Endometrium (tissue), 2 donors: Measurements from ENCODE around the gene STK17B.
"Not testable (repeated sequence)": the region's sequence is repeated elsewhere in the genome, so short reads cannot be mapped to it uniquely, and the experiment has no call there.

Experiments
- FAIRE-seq: peaks from 2 replicates; lab custom pipeline; 2012; peaks lifted over from hg19 to GRCh38; lab: Jason Lieb, UNC
- donor health status: control.
- donor health status: control.

The STK17B gene

DNA sequence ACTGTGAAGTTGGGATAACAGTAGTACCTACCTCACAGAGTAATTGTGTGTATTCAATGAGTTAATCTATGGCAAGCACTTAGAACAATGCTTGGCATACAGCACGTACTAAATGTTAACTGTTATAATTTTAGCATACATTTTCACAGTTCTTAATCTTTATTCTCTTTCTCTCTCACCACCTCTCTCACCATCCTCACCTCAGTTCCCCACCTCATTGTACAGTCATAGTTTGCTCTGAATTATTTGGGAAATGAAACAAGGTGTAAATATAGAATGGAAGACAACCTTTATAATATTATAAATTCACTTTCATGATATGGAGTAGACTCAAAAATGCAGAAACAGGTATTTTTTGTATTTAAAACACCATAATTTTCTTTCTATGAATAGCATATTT, 62.8 kb downstream of the STK17B start:
- FAIRE-seq, result no peak

DNA sequence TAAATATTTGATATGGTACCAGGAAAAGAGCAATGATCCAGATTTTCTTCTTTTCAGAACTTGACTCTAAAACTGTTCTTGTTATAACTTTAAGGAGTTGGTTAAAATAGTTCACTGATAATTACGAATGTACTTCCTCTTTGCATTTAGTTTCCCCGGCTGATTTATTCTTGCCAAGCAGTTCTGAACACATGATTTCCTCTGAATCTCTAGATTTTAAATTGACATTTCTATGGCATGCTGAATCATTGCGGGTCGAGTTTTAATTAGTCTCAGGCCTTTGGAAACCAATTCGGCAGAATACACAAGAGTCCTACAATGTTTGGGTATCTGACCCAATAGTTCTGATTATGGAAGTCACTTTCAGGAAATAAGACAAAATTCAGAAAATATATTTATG, 65.4 kb downstream of the STK17B start:
- FAIRE-seq, result no peak

DNA sequence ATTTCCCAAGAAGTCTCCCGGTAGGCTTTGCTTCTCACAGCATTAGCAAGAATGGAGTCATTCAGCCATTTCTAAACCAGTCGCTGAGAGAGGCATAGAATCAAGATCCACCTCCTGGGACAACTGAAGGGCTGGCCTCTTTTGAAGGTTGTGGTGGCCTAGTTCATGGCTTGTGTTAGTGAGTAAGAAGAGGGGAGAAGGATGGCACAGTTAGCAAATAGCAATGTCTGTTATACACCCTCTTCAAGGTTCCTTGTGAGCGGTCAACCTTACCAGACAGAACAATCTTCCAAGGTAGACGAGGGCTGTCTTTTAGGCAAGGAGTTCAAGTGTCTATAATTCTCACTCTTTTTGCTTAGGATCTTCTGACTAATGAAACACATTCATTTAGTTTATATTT, 67.3 kb downstream of the STK17B start:
- no peak for FAIRE-seq

DNA sequence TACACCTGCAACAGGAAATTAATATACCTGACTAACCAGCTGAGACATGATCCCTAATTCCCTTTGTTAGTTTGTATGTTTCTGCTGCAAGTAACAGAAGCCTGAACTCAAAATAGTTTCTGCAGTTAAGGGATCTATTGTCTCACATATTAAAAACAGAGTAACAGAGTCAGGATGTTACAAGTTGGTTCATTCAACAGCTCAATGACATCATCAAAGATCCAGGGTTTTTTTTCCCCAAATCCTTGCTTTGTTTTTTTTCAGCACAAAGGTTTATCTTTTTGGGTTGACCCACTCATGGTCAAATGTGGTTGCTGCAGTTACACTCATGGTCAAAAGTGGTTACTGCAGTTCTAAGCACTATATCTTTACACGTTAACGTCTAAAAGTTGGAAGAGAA, 67.8 kb downstream of the STK17B start:
- FAIRE-seq, result no peak

DNA sequence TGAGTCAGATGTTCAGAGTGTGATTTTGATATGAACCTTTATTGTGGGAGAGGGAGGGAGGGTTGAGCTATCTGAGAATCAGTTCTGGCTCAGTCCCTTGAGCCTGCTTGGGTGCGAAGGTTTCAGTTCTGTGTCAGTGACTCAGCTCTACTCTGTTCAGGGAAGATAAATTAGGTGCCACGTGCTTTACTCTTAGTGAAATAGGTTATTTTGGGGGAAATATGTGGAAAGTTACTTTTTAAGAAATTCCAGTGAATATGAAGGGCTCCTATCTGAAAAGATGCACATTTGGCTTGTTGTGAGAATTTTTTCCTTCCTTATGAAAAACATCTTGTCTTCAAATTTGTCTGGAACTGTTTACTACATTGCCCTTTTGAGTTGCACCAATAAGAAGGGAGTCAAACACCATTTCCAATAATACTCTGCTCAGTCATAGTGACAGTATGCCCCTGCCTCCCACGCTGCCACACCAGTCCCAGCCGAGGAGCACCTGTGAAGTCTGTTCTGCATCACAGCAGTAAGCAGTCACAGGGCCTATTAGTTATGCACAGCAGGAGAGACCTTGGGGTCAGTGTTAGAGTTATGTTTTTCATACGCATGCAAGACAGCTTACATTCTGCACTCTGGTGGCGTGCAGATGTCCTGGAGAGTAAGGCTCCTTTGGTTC, 69.9 kb downstream of the STK17B start:
- FAIRE-seq, result no peak

DNA sequence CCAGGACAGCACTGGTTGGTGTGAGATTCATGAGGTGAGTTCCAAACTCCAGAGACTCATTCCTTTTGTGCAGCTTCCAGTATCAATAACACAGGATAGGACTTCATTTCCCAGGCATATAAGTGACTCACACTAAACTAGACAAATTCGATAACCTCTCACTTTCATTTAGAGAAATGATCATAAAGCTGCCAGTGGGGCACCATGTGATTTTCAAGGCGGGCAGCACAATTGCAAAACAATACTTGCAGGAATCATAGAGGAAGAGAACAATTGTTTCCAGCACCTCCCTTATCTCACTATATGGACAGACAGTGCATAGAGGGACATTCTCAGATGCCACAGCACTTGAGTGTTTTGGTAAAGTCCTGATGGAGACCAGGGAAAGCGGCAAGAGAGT, 71.5 kb downstream of the STK17B start:
- FAIRE-seq, result no peak

DNA sequence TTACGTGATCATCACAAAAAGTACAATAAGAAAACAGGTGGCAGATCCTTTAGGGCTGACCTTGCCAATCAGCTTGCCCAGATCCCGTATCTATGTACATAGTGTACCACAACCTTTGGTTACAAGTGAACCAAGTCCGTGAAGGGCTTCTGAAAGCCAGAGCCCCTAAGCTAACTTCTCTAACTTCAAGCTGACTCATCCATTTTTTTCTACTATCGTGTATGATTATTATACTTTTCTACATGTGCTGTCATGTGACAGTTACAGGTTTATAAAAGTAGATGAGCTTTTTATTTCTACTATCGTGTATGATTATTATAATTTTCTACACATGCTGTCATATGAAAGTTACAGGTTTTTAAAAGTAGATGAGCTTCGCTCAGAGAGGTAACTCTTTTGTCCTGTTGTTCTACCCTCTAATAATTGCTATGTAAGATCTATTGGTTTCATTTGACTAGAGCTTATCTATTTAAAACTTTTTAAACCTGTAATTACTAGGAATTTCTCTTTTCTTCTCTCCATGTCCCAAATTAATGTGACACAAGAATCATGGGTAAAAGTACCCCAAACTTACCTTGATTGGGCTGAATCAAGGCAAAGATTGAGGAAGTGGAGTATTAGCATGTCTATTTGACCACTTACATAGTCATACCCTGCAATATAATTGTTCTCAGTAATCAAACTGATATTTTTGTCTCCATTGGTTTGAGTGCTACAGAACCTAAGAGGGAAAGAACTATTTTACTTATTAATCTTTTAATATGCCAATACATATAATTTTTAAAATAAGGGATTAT, 73.3 kb downstream of the STK17B start:
- FAIRE-seq, result no peak

DNA sequence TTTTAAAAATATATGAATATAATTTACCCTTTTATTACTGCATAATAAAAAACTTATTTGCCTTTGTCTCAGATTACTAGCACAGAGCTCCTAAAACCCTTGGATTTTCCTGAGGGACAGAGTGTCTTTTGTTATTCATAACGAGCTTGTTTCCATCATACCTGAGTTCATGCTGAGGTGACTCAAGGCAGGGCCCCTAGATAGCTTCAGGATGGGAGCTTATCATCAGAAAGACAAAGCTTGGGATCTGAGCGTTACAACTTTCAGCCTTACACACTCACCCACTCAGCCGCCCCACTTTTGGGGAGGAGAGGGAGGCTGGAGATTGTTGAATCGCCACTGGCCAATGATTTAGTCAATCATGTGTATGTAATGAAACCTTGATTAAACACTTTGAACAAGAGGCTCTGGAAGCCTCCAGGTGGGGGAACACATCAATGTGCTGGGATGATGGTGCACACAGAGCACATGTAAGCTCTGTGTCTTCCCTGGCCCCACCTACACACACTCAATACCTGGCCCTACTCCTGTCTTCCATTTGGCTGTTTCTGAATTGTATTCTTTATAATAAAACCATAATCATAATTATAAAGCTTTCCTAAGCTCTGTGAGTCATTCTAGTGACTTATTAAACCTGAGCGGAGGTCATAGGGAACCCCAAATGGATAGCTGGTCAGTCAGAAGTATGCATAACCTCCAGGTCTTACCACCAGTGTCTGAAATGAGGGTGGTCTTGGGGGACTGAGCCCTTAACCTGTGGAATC, 74.2 kb downstream of the STK17B start:
- no peak for FAIRE-seq

DNA sequence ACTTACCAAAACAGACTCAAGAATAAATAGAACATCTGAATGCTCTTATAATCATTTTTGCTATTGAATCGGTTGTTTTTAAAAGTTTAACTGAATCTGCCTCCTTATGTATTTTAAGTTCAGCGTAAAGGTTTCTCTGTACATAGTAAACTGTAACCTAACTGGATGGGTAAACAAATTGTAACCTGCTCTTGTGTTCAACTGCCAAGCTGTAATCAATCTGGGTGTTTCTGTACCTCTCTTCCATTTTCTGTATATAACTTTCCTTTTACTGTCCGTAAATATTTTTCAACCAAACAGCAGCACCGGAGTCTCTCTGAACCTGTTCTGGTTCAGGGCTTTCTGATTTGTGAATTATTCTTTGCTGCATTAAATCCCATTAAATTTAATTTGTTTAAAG, 75.1 kb downstream of the STK17B start:
- no peak for FAIRE-seq

DNA sequence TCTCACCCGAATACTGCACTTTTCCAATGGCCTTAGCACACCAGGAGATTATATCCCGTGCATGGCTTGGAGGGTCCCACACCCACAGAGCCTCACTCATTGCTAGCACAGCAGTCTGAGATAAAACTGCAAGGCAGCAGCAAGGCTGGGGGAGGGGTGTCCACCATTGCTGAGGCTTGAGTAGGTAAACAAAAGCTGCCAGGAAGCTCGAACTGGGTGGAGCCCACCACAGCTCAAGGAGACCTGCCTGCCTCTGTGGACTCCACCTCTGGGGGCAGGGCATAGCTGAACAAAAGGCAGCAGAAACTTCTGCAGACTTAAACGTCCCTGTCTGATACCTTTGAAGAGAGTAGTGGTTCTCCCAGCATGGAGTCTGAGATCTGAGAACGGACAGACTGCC, 81.9 kb downstream of the STK17B start:
- not testable (repeated sequence) for FAIRE-seq

DNA sequence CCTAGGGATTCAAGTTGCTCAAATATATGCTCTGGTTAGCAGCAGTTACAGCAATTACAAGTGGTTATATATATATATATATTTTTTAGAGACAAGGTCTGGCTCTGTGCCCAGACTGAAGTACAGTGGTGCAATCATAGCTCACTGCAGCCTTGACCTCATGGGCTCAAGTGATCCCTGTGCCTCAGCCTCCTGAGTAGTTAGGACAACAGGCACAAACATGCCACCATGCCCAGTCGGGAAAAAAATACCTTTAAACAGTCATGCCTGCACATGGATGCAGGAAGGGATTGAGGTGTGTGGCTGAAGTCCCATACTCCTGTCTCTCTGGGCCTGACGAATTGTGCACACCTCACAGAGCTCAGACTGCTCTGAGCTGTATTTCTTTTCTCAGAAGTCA, 83.2 kb downstream of the STK17B start:
- FAIRE-seq, result no peak

DNA sequence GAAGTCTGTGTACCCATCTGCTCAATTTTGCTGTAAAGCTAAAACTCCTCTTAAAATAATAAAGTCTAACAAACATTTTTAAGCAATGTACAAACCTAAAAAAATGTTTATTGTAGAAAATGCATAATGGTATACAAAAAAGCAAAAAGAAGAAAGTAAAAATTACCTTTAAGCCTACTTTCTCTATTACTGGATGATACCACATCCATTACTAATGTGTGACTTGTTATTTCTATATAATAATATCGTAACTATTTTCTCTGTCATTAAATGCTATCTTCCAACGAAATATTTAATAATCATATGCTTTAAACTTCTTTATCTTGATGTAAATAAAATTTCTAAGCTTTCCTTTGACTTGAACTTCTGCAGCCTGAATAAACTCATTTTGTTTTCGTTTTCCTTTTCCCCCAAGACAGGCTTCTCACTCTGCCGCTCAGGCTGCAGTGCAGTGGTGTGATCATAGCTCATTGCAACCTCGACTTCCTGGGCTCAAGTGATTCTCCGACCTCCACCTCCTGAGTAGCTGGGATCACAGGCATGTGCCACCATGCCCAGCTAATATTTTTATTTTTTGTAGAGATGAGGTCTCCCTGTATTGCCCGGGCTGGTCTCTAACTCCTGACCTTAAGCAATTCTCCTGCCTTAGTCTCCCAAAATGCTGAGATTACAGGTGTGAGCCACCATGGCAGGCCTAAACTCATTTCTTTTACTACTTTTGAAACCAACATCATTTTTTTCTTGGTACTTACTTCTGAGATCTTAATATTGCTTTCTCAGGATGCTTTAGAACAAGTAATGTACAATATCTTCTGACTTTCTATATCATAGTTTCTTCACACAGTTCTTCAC, 84.6 kb downstream of the STK17B start:
- FAIRE-seq, result no peak

DNA sequence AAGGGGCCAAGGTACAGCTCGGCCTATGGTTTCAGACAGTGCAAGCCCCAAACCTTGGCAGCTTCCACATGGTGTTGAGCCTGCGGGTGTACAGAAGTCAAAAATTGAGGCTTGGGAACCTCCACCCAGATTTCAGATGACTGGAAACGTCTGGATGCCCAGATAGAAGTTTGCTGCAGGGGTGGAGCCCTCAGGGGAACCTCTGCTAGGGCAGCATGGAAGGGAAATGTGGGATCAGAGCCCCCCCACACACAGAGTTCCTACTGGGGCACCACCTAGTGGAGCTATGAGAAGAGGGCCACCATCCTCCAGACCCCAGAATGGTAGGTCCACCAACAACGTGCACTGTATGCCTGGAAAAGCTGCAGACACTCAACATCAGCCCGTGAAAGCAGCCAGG, 87.8 kb downstream of the STK17B start:
- FAIRE-seq, result no peak
